Body of pancreas (tissue), 4 donors: ENCODE data around the gene MFSD11.

Source experiments
- POLR2A ChIP-seq, 3 donors: fragments of 450-650 bp; IDR thresholded peaks; one replicate each; pipeline ENCODE4 v1.6.1; 2016; ENCODE audit warnings: antibody characterized with exemption in 3 of 3, mild to moderate bottlenecking in 2 of 3
- TF ChIP-seq, protein P1 (sequence below), 7 experiments: fragments of 450-650 bp in 4 of 7; fragments of 200-600 bp in 3 of 7; sonication (generic) in 3 of 7; IDR thresholded peaks; one replicate each; pipeline ENCODE4 v1.5.1; 2016 to 2019; ENCODE audit warnings: antibody characterized with exemption in 7 of 7

DNA sequence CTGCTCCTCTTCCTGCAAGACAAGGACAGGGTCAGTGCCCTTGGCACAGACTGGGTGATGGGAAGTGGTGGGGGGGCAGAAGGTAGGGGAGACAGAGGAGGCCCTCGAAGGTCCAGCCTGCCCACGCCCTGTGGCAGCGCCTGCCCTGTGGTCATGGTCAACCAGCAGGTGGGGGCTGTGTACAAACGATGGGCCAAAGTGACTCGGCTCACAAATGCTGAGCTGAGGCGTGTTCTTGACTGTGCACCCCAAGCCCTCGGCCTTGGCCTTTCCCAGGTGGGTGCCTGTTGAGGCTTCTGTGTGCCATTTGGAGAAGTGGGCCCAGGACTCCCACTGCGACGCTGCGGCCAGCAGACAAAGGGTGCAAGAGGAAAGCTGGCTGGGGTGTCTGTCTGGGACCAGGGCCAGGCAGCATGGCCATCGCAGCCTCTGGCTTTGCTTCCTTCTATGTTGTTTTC lies 49.7 kb upstream of the MFSD11 start:
- TF ChIP-seq, protein P1, sequence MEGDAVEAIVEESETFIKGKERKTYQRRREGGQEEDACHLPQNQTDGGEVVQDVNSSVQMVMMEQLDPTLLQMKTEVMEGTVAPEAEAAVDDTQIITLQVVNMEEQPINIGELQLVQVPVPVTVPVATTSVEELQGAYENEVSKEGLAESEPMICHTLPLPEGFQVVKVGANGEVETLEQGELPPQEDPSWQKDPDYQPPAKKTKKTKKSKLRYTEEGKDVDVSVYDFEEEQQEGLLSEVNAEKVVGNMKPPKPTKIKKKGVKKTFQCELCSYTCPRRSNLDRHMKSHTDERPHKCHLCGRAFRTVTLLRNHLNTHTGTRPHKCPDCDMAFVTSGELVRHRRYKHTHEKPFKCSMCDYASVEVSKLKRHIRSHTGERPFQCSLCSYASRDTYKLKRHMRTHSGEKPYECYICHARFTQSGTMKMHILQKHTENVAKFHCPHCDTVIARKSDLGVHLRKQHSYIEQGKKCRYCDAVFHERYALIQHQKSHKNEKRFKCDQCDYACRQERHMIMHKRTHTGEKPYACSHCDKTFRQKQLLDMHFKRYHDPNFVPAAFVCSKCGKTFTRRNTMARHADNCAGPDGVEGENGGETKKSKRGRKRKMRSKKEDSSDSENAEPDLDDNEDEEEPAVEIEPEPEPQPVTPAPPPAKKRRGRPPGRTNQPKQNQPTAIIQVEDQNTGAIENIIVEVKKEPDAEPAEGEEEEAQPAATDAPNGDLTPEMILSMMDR (IDR thresholded peaks at IDR 0.05) = no peak
- TF ChIP-seq POLR2A (IDR thresholded peaks at IDR 0.05) = no peak
